HUES48 (cell line): ENCODE results near the gene ITIH6.

Experiments used
- H3K27ac ChIP-seq: one replicate; pipeline ENCODE4 v1.7.0; 2013; ENCODE audit warnings: low read depth, low read length, inconsistent platforms
- H3K27me3 ChIP-seq: 2 replicates; pipeline ENCODE4 v1.6.1; 2013; ENCODE audit warnings: mild to moderate bottlenecking, low read length; ENCODE audit not compliant: control insufficient read depth, insufficient read depth
- H3K36me3 ChIP-seq: 2 replicates; pipeline ENCODE4 v1.6.1; 2013; ENCODE audit warnings: low read length; ENCODE audit not compliant: control insufficient read depth, insufficient read depth
- H3K4me1 ChIP-seq: 2 replicates; pipeline ENCODE4 v1.6.1; 2013; ENCODE audit warnings: mild to moderate bottlenecking, low read length; ENCODE audit not compliant: control insufficient read depth, insufficient read depth
- H3K4me3 ChIP-seq: 2 replicates; pipeline ENCODE4 v1.5.1; 2013; ENCODE audit warnings: mild to moderate bottlenecking, low read depth, low read length
- H3K9ac ChIP-seq: 2 replicates; pipeline ENCODE4 v1.6.1; 2013; ENCODE audit warnings: mild to moderate bottlenecking, low read depth, low read length, moderate library complexity
- H3K9me3 ChIP-seq: 2 replicates; pipeline ENCODE4 v1.6.1; 2013; ENCODE audit warnings: low read length; ENCODE audit not compliant: control insufficient read depth, insufficient read depth

ITIH6 gene

DNA sequence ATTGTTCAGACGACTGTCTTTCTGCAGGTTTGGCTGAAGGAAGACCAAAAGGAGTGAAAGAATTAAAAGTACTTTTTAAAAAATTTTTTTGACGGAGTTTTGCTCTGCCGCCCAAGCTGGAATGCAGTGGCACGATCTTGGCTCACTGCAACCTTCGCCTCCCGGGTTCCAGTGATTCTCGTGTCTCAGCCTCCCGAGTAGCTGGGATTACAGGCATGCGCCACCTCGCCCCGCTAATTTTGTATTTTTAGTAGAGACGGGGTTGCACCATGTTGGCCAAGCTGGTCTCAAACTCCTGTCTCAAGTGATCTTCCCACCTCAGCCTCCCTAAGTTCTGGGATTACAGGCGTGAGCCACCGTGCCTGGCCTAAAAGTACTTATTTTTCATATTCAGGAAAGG lies 86.3 kb downstream of the ITIH6 start:
- Histone ChIP-seq H3K9ac (no peak overlapping the region), H3K9me3 (peaks cover 25% of the 10 kb centered on the region), H3K4me3 (no peak overlapping the region), H3K27ac (no peak overlapping the region), H3K36me3 (no peaks in the 10 kb centered on the region), H3K27me3 (no peaks in the 10 kb centered on the region), H3K4me1 (no peaks in the 10 kb centered on the region)

DNA sequence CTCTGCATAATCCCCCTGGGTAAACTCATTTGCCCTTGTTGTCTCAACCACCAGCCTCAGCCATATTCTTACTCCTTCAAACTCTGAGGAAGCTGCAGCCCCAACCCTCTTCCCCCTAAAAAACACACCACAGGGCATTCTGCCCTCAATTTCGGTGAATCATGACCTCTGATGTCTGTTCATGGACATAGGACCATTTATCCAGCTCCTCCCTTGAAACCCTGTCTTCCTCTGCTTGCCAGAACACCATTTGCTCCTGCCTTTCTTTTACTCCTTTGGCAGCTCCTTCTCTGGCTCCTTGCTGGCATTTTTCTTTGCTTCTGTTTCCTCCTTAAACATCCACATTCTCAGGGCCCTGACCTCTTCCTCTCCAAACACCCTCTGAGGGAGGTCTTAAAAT lies 87.1 kb downstream of the ITIH6 start:
- Histone ChIP-seq H3K9ac (no peak overlapping the region), H3K36me3 (no peaks in the 10 kb centered on the region), H3K4me1 (no peaks in the 10 kb centered on the region), H3K4me3 (no peak overlapping the region), H3K27me3 (no peaks in the 10 kb centered on the region), H3K9me3 (peaks cover 25% of the 10 kb centered on the region), H3K27ac (no peak overlapping the region)

GRCh38 chrX:54708404-54708803 lies 89.7 kb downstream of the ITIH6 start:
- H3K27me3 ChIP-seq = no peaks in the 10 kb centered on the region
- no peaks in the 10 kb centered on the region for H3K36me3 ChIP-seq
- H3K4me1 ChIP-seq = no peaks in the 10 kb centered on the region

More at GRCh38 chrX:54708404-54708803, 89.7 kb downstream of the ITIH6 start:
- Histone ChIP-seq H3K9ac (no peak overlapping the region), H3K27ac (no peak overlapping the region), H3K4me3 (no peak overlapping the region), H3K9me3 (peaks cover 27% of the 10 kb centered on the region)
